ENCODE measurements around the gene NOS1. TPM values are rescaled to one million over a fixed set of nuclear protein-coding genes. Genes with fewer than 3 reads are reported as not detected.
"Not testable (repeated sequence)": the region's sequence is repeated elsewhere in the genome, so short reads cannot be mapped to it uniquely, and the experiment has no call there.

The NOS1 gene
- total RNA-seq, 1 donor from 2014 or later, result 0.11 TPM

DNA sequence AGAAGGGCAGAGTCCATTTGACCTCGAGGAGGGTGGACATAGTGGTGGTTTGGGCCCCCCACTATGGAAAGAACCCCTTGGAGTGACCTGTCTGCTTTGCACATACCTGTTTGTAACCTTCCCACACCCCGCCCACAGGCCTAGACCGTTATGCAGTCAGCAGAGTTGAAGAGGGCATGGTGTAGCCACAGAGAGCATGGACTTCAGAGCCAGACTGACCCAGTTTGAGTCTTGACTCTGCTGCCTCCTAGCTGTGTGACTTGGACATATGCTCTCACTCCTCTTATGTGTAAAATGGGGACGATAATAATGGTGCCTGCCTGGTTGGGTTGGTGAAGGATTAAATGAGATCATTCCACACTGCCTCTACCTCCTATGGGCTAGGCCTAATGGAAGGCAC is 40.9 kb upstream of the NOS1 start:
- Histone ChIP-seq H3K36me3 (no peaks in the 10 kb centered on the region), H3K27ac (no peak overlapping the region), H3K4me3 (no peak overlapping the region), H3K9ac (no peak overlapping the region), H4K20me1 (ENCODE audit: low read depth) (no peaks in the 10 kb centered on the region), H3K27me3 (no peaks in the 10 kb centered on the region), H2AFZ (replicated peaks) (peak overlapping the region; percentile 50), H3K9me3 (ENCODE audit: low read depth) (no peaks in the 10 kb centered on the region), H3K4me2 (no peak overlapping the region), H3K79me2 (ENCODE audit: low read depth) (no peaks in the 10 kb centered on the region), H3F3A (ENCODE audit: low read depth) (no peaks in the 10 kb centered on the region), H3K4me1 (no peaks in the 10 kb centered on the region)
- TF ChIP-seq, protein P1, sequence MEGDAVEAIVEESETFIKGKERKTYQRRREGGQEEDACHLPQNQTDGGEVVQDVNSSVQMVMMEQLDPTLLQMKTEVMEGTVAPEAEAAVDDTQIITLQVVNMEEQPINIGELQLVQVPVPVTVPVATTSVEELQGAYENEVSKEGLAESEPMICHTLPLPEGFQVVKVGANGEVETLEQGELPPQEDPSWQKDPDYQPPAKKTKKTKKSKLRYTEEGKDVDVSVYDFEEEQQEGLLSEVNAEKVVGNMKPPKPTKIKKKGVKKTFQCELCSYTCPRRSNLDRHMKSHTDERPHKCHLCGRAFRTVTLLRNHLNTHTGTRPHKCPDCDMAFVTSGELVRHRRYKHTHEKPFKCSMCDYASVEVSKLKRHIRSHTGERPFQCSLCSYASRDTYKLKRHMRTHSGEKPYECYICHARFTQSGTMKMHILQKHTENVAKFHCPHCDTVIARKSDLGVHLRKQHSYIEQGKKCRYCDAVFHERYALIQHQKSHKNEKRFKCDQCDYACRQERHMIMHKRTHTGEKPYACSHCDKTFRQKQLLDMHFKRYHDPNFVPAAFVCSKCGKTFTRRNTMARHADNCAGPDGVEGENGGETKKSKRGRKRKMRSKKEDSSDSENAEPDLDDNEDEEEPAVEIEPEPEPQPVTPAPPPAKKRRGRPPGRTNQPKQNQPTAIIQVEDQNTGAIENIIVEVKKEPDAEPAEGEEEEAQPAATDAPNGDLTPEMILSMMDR (IDR thresholded peaks at IDR 0.05), result peak; percentile 31
- no peak for TF ChIP-seq EZH2phosphoT487 (IDR thresholded peaks at IDR 0.05)
- no peak for TF ChIP-seq EZH2 (IDR thresholded peaks at IDR 0.05)
- Mint-ChIP-seq H3K4me3 (no peak overlapping the region), H3K4me1 (peaks cover 2% of the 10 kb centered on the region), H3K27ac (no peak overlapping the region), H3K27me3 (ENCODE audit: insufficient read depth, low read depth) (peaks cover 6% of the 10 kb centered on the region), H3K9me3 (peaks cover 8% of the 10 kb centered on the region), H3K36me3 (no peaks in the 10 kb centered on the region)
- DNase-seq (ENCODE audit: low spot score), result peak; percentile 11

DNA sequence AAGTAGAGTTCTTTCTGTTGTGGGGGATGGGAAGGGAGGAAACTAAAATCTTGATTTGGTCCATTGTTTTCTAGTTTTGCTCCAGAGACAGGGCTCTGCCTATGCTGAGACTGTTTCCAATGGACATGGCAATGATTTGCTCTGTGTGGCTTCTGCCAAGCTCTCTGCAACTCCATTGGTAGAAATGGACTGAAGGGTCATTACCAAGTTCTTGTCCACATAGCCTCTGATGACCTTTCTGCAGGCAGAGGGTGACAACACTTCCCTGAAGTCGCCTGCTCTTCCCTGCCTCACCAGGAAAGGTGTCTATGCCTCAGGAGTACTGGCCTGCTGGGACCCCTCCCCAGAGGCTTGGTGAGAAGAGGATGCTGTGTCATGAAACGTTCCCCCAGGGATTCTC is 39.5 kb upstream of the NOS1 start:
- no peak for DNase-seq (ENCODE audit: low spot score)
- Histone ChIP-seq H3K4me2 (no peak overlapping the region), H2AFZ (replicated peaks) (no peak overlapping the region), H3K27ac (no peak overlapping the region), H3K9me3 (ENCODE audit: low read depth) (no peaks in the 10 kb centered on the region), H3K79me2 (ENCODE audit: low read depth) (no peaks in the 10 kb centered on the region), H3K36me3 (no peaks in the 10 kb centered on the region), H3K4me3 (no peak overlapping the region), H3K9ac (no peak overlapping the region), H3K27me3 (no peaks in the 10 kb centered on the region), H4K20me1 (ENCODE audit: low read depth) (no peaks in the 10 kb centered on the region), H3F3A (ENCODE audit: low read depth) (no peaks in the 10 kb centered on the region), H3K4me1 (no peaks in the 10 kb centered on the region)
- Mint-ChIP-seq H3K36me3 (no peaks in the 10 kb centered on the region), H3K4me3 (no peak overlapping the region), H3K27me3 (ENCODE audit: insufficient read depth, low read depth) (peaks cover 5% of the 10 kb centered on the region), H3K27ac (no peak overlapping the region), H3K4me1 (no peaks in the 10 kb centered on the region), H3K9me3 (peaks cover 12% of the 10 kb centered on the region)
- TF ChIP-seq EZH2phosphoT487 (IDR thresholded peaks at IDR 0.05) (no peak), EZH2 (IDR thresholded peaks at IDR 0.05) (no peak)
- TF ChIP-seq, protein P1 (IDR thresholded peaks at IDR 0.05), result no peak

DNA sequence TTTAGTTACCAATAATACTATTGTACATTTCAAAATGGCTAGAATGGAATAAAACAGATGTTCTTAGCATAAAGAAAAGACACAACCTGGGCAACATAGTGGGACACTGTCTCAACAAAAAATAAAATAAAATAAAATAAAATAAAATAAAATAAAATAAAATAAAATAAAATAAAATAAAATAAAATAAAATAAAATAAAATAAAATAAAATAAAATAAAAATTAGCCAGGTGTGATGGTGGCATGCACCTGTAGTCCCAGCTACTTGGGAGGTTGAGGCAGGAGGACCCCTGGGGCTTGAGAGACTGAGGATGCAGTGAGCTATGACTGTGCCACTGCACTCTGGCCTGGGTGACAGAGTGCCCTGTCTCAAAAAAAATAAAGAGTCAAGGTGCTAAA is 37.1 kb upstream of the NOS1 start:
- H3K4me3 Mint-ChIP-seq; H3F3A ChIP-seq (ENCODE audit: low read depth); H3K9ac ChIP-seq; H3K79me2 ChIP-seq (ENCODE audit: low read depth); H3K36me3 ChIP-seq; H3K36me3 Mint-ChIP-seq; H3K27me3 ChIP-seq; H4K20me1 ChIP-seq (ENCODE audit: low read depth); H3K4me1 Mint-ChIP-seq; DNase-seq (ENCODE audit: low spot score); H3K4me1 ChIP-seq; H3K9me3 Mint-ChIP-seq; H2AFZ ChIP-seq (replicated peaks); H3K27ac Mint-ChIP-seq; H3K9me3 ChIP-seq (ENCODE audit: low read depth); H3K4me2 ChIP-seq; H3K4me3 ChIP-seq; H3K27me3 Mint-ChIP-seq (ENCODE audit: insufficient read depth, low read depth); H3K27ac ChIP-seq: not testable (repeated sequence)

DNA sequence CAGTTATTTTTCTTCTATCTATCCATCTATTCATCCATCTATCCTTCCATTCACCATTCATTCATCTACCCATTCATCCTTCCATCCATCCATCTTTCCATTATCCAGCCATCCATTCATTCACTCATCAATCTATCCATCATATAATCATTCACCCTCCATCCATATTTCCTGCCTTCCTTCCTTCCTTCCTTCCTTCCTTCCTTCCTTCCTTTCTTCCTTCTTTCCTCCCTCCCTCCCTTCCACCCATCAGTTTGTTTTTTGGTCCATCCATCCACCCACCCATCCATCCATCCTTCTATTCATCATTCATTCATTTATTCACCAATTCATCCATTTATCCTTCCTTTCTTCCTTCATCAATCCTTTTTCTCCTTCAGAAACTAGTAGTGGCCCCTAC is 34.3 kb upstream of the NOS1 start:
- H3K79me2 ChIP-seq (ENCODE audit: low read depth), result no peaks in the 10 kb centered on the region
- H3K36me3 ChIP-seq, result no peaks in the 10 kb centered on the region
- Mint-ChIP-seq H3K4me1 (no peaks in the 10 kb centered on the region), H3K4me3 (no peak overlapping the region), H3K36me3 (no peaks in the 10 kb centered on the region), H3K27ac (no peak overlapping the region), H3K27me3 (ENCODE audit: insufficient read depth, low read depth) (peaks cover 8% of the 10 kb centered on the region), H3K9me3 (peaks cover 8% of the 10 kb centered on the region)
- H3K9me3 ChIP-seq (ENCODE audit: low read depth), result no peaks in the 10 kb centered on the region
- H2AFZ ChIP-seq (replicated peaks), result no peak overlapping the region
- H3K27me3 ChIP-seq, result no peaks in the 10 kb centered on the region
- TF ChIP-seq EZH2phosphoT487 (IDR thresholded peaks at IDR 0.05), result no peak
- H3K4me2 ChIP-seq, result no peak overlapping the region
- H3K27ac ChIP-seq, result no peak overlapping the region
- H3K9ac ChIP-seq, result no peak overlapping the region
- DNase-seq (ENCODE audit: low spot score), result no peak
- H3K4me3 ChIP-seq, result no peak overlapping the region
- H3K4me1 ChIP-seq, result no peaks in the 10 kb centered on the region
- H3F3A ChIP-seq (ENCODE audit: low read depth), result no peaks in the 10 kb centered on the region
- no peaks in the 10 kb centered on the region for H4K20me1 ChIP-seq (ENCODE audit: low read depth)
